GM12878 (cell line): ENCODE data around the gene SCN8A. TPM values are rescaled to one million over a fixed set of nuclear protein-coding genes. Genes with fewer than 3 reads are reported as not detected.

Source experiments
- BRCA1 ChIP-seq: IDR thresholded peaks from 2 replicates; pipeline ENCODE4 v1.6.1; 2011; ENCODE audit warnings: low read depth, low read length, improper control_type of control experiment
- CHD2 ChIP-seq: IDR thresholded peaks from 2 replicates; pipeline ENCODE4 v1.6.1; 2011; ENCODE audit warnings: low read depth, low read length, improper control_type of control experiment, borderline replicate concordance
- polyA plus RNA-seq, 11 experiments: library from polyadenylated mRNA; depleted of rRNA in 4 of 11; unstranded in 6 of 11; stranded (reverse) in 5 of 11; fragments of >200 nt; fragmentation: Nextera tagmentation in 4 of 11; fragmentation: Illumina TruSeq in 1 of 11; extraction: Ambion mirVana in 4 of 11; extraction: Trizol in 1 of 11; gene quantifications; 1 replicate in 1 of 11; 2 replicates in 10 of 11; pipeline versions ENCODE4 v1.2.1 to v1.2.3, GENCODE V29; 2011 to 2016; ENCODE audit warnings: inconsistent platforms in 2 of 11, missing spikeins in 2 of 11, low read depth in 1 of 11
- total RNA-seq, 4 experiments: library from RNA; depleted of rRNA in 3 of 4; stranded (reverse); fragments of >200 nt in 3 of 4; fragmentation: Illumina TruSeq in 1 of 4; extraction: Trizol in 1 of 4; gene quantifications; 2 replicates each; pipeline versions ENCODE4 v1.2.1 to v1.2.3, GENCODE V29; 2013 to 2021
- TF ChIP-seq, protein P1 (sequence below): fragments of 450-650 bp; formaldehyde crosslinking; IDR thresholded peaks from 2 replicates; pipeline ENCODE4 v1.5.0; 2022; ENCODE audit warnings: mild to moderate bottlenecking, missing genetic modification characterization
- TF ChIP-seq, protein P2 (sequence below): IDR thresholded peaks from 2 replicates; pipeline ENCODE4 v1.6.1; 2012; ENCODE audit warnings: low read length, inconsistent platforms
- TF ChIP-seq, protein P3 (sequence below): IDR thresholded peaks from 2 replicates; pipeline ENCODE4 v1.6.1; 2012; ENCODE audit warnings: improper control_type of control experiment, low read depth, low read length; ENCODE audit not compliant: insufficient replicate concordance

The SCN8A gene
- total and polyA plus RNA-seq, 10 of the 15 experiments (the other 5 are each of a cell fraction or from before 2014, with no cell fraction given): 0.02 to 0.23 (median 0.06) TPM; not detected in 2

DNA sequence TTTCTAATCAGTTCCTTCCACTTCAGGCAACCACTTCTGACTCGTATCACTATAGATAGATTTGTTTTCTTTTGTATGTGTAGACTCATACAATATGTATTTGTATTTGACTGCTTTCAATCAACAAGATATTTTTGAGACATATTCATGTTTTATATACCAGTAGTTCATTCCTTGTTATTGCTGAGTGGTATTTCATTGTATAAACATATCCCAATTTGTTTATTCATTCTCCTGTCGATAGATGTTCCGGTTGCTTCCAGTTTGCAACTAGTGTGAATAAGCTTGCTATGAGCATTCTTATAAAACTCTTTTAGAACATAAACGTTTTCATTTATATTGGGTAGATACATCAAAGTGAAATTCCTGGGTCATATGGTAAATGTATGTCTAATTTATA lies 138.3 kb downstream of the SCN8A start (continued):
- TF ChIP-seq, protein P1, sequence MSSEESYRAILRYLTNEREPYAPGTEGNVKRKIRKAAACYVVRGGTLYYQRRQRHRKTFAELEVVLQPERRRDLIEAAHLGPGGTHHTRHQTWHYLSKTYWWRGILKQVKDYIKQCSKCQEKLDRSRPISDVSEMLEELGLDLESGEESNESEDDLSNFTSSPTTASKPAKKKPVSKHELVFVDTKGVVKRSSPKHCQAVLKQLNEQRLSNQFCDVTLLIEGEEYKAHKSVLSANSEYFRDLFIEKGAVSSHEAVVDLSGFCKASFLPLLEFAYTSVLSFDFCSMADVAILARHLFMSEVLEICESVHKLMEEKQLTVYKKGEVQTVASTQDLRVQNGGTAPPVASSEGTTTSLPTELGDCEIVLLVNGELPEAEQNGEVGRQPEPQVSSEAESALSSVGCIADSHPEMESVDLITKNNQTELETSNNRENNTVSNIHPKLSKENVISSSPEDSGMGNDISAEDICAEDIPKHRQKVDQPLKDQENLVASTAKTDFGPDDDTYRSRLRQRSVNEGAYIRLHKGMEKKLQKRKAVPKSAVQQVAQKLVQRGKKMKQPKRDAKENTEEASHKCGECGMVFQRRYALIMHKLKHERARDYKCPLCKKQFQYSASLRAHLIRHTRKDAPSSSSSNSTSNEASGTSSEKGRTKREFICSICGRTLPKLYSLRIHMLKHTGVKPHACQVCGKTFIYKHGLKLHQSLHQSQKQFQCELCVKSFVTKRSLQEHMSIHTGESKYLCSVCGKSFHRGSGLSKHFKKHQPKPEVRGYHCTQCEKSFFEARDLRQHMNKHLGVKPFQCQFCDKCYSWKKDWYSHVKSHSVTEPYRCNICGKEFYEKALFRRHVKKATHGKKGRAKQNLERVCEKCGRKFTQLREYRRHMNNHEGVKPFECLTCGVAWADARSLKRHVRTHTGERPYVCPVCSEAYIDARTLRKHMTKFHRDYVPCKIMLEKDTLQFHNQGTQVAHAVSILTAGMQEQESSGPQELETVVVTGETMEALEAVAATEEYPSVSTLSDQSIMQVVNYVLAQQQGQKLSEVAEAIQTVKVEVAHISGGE (CRISPR knock-in tag): no peak
- TF ChIP-seq, protein P2, sequence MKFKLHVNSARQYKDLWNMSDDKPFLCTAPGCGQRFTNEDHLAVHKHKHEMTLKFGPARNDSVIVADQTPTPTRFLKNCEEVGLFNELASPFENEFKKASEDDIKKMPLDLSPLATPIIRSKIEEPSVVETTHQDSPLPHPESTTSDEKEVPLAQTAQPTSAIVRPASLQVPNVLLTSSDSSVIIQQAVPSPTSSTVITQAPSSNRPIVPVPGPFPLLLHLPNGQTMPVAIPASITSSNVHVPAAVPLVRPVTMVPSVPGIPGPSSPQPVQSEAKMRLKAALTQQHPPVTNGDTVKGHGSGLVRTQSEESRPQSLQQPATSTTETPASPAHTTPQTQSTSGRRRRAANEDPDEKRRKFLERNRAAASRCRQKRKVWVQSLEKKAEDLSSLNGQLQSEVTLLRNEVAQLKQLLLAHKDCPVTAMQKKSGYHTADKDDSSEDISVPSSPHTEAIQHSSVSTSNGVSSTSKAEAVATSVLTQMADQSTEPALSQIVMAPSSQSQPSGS: no peak
- TF ChIP-seq CHD2 (no peak), BRCA1 (no peak)
- TF ChIP-seq, protein P3, sequence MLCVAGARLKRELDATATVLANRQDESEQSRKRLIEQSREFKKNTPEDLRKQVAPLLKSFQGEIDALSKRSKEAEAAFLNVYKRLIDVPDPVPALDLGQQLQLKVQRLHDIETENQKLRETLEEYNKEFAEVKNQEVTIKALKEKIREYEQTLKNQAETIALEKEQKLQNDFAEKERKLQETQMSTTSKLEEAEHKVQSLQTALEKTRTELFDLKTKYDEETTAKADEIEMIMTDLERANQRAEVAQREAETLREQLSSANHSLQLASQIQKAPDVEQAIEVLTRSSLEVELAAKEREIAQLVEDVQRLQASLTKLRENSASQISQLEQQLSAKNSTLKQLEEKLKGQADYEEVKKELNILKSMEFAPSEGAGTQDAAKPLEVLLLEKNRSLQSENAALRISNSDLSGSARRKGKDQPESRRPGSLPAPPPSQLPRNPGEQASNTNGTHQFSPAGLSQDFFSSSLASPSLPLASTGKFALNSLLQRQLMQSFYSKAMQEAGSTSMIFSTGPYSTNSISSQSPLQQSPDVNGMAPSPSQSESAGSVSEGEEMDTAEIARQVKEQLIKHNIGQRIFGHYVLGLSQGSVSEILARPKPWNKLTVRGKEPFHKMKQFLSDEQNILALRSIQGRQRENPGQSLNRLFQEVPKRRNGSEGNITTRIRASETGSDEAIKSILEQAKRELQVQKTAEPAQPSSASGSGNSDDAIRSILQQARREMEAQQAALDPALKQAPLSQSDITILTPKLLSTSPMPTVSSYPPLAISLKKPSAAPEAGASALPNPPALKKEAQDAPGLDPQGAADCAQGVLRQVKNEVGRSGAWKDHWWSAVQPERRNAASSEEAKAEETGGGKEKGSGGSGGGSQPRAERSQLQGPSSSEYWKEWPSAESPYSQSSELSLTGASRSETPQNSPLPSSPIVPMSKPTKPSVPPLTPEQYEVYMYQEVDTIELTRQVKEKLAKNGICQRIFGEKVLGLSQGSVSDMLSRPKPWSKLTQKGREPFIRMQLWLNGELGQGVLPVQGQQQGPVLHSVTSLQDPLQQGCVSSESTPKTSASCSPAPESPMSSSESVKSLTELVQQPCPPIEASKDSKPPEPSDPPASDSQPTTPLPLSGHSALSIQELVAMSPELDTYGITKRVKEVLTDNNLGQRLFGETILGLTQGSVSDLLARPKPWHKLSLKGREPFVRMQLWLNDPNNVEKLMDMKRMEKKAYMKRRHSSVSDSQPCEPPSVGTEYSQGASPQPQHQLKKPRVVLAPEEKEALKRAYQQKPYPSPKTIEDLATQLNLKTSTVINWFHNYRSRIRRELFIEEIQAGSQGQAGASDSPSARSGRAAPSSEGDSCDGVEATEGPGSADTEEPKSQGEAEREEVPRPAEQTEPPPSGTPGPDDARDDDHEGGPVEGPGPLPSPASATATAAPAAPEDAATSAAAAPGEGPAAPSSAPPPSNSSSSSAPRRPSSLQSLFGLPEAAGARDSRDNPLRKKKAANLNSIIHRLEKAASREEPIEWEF: no peak
